Forelimb muscle (tissue), 1 donor: ENCODE data around the gene DCTN3. TPM values are rescaled to one million over a fixed set of nuclear protein-coding genes. Genes with fewer than 3 reads are reported as not detected.

Source experiments
- DNase-seq: peaks from one replicate; pipeline ENCODE4 v3.0.0-alpha.2; 2013; ENCODE audit warnings: low read depth
- polyA plus RNA-seq: library from polyadenylated mRNA; unstranded; fragments of 120-200 nt; gene quantifications from one replicate; pipeline ENCODE4 v1.2.1, GENCODE V29; 2013; ENCODE audit not compliant: insufficient read length

Gene DCTN3
- polyA plus RNA-seq, 1 donor = 62.5 TPM

DNA sequence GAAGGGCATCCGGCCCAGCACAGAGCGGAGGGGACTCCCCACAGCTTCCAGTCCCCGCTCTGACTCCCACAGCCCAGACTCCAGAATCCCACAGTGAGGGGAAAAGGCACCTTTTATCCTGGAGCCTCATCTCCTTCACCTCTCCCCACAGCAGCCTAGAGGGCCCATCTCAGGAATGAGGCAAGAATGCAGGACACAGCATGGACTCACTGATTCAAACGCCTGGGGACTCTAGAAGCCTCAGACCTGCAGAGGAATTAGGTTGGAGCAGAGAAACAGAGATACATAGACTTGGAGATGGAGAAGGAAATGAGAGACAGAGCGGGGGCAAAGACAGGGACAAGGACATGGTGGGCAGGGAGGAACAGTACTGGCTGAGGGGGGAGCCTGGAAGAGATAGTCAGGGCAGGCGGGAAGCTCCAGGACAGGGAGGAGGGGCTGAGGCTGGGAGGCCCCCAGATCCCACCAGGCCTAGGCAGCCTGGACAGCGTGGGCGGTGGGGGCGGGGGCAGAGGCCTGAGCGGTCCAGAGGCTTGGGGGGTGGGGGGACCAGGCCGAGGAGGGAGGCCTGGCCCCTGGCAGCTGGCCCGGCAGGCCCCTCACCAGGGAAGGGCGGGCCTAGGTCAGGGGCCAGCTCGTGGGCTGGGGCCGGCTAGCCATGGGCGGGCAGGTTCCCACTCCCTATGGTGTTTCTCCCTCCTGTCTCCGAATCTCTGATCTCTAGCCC, 46.5 kb downstream of the DCTN3 start:
- DNase-seq = no peak

- DNase-seq = no peak
These were observed 47.7 kb downstream of the DCTN3 start for GRCh38 chr9:34572628-34573027.

DNA sequence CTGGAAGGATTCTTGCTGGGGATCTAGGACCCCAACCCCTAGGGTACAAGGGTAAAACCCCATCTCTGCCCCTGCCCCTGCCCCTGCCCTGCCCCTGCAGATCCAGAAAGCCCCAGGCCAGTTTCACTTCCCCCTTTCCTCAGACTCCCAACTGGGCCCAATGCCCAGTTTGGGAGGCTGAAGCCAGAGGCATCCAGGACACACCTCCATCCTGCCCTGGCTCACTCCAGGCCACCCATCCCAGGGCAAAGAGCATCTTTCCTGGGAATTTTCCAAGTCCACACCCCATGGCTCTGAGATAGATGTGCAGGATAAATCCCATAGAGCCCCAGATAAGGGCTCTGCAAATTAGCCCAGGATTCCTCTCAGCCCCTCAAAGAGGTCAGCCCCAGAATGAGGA, 48.2 kb downstream of the DCTN3 start:
- DNase-seq = no peak

DNA sequence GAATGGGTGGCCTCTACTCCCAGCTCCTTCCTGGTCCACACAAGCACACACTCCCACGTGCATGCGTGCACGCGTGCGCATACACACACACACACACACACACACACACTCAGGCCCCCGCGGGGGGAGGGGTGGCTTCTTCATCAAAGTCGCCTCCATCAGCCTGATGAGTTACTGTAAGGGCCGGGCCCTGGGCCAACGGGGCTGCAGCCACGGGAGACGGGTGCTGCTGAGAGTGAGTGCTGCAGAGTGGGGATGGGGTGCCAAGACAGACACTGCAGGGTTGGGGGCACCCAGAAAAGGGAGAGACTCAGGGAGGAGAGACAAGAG, 48.8 kb downstream of the DCTN3 start:
- no peak for DNase-seq

GRCh38 chr9:34570809-34571480, 49.4 kb downstream of the DCTN3 start:
- no peak for DNase-seq

DNA sequence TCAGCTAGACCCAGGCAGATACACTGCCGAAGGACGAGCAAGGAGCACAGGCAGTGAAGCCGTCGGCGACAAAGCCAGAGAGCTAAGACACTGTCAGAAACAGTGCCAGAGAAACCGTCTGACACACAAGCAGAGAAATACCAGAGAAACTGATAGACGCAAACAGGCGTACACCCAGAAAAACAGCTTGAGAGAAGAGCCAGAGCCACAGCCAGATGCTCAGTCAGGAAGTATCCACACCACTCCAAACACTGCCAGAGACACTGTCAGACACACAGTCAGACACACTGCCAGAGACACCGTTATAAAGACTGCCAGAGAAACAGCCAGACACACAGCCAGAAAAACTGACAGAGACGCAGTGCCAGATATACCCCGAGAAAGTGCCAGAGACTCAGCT, 49.9 kb downstream of the DCTN3 start:
- DNase-seq = no peak

GRCh38 chr9:34568774-34569173, 51.5 kb downstream of the DCTN3 start:
- DNase-seq = no peak

- DNase-seq = no peak
These were observed 52.2 kb downstream of the DCTN3 start for GRCh38 chr9:34568133-34568532.

GRCh38 chr9:34566972-34567371, 53.3 kb downstream of the DCTN3 start:
- no peak for DNase-seq

GRCh38 chr9:34566322-34566721, 54.0 kb downstream of the DCTN3 start:
- no peak for DNase-seq

DNA sequence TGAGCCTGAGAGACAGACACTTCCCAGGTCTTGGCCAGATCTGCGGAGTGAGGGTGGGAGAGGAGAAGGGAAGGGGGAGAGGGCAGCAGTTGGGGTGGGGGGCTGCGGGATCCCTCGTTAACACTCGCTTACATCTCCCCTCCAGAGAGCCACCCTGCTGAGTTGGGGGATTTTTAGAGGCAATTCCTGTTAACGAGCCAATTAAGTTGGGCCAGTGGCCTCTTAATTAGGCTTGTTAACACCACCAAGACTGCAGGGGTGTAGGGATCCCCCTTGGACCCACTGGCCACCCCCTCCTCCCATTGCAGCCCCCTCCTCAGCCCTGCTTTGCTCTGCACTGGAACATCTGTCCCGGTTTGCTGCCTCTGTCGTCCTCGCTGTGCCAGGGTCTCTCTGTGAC, 54.4 kb downstream of the DCTN3 start:
- DNase-seq = no peak

DNA sequence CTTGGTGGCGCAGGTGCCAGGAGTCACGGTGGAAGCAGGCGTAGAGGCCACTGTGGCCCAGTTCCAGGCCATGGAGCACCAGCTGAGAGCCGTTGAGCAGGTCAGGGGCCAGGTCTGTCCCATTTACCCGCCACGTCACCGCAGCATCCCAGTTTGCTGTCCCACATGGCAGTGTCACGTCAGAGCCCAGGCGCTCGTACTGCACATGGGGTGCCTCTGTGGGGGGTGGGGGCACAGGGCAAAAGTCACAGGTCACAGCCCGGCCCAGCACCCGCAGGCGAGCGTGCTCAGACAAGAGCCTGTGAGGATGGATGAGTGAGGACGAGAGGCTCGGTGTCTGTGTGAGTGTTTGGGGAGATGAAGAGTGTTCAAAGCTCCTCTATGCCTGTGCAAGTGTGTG, 55.7 kb downstream of the DCTN3 start:
- DNase-seq = no peak

Other genes starting within 250 kb of the DCTN3 start
- gene MYORG, start 243.6 kb downstream of the DCTN3 start, polyA plus RNA-seq = 16.3 TPM
- 11.7 TPM for gene FAM219A, start 161.9 kb downstream of the DCTN3 start, polyA plus RNA-seq
- 0.24 TPM for gene DNAI1, start 161.7 kb downstream of the DCTN3 start, polyA plus RNA-seq
- gene ENHO, start 97.5 kb downstream of the DCTN3 start, polyA plus RNA-seq = 3.4 TPM
- 44.9 TPM for gene CNTFR, start 30.8 kb downstream of the DCTN3 start, polyA plus RNA-seq
- gene RPP25L, start 8.4 kb downstream of the DCTN3 start, polyA plus RNA-seq = 20.3 TPM
- gene ARID3C, start 8.6 kb upstream of the DCTN3 start, polyA plus RNA-seq = not detected
- gene SIGMAR1, start 17.3 kb upstream of the DCTN3 start, polyA plus RNA-seq = 47.3 TPM
- 38.4 TPM for gene GALT, start 26.2 kb upstream of the DCTN3 start, polyA plus RNA-seq
- 105 TPM for gene IL11RA, start 31.7 kb upstream of the DCTN3 start, polyA plus RNA-seq
- gene CCL27, start 42.2 kb upstream of the DCTN3 start, polyA plus RNA-seq = 0.51 TPM
- gene CCL19, start 70.8 kb upstream of the DCTN3 start, polyA plus RNA-seq = not detected
- gene CCL21, start 89.6 kb upstream of the DCTN3 start, polyA plus RNA-seq = 9.2 TPM